HG02943 (cell line): ENCODE results near the gene NPFFR2.
"Not testable (repeated sequence)": the region's sequence is repeated elsewhere in the genome, so short reads cannot be mapped to it uniquely, and the experiment has no call there.

Experiments used
- ATAC-seq: cut with Tn5 transposase; IDR thresholded peaks from one replicate; pipeline ENCODE4 v1.9.1; 2021; ENCODE audit warnings: mild to moderate bottlenecking, low read depth, moderate library complexity; ENCODE audit not compliant: unreplicated experiment

NPFFR2 gene

GRCh38 chr4:72110886-72111285 is 79.1 kb downstream of the NPFFR2 start:
- no peak for ATAC-seq

- ATAC-seq: no peak
These were observed 80.1 kb downstream of the NPFFR2 start for GRCh38 chr4:72111863-72112262.

GRCh38 chr4:72112514-72113156 is 80.8 kb downstream of the NPFFR2 start:
- peak; percentile 92 for ATAC-seq

GRCh38 chr4:72118017-72118416 is 86.2 kb downstream of the NPFFR2 start:
- ATAC-seq: no peak

GRCh38 chr4:72119946-72120345 is 88.1 kb downstream of the NPFFR2 start:
- ATAC-seq: no peak

GRCh38 chr4:72128741-72129140 is 96.9 kb downstream of the NPFFR2 start:
- no peak for ATAC-seq

- no peak for ATAC-seq
These were observed 104.6 kb downstream of the NPFFR2 start for GRCh38 chr4:72136429-72136828.

- ATAC-seq: not testable (repeated sequence)
These were observed 108.2 kb downstream of the NPFFR2 start for GRCh38 chr4:72139997-72140396.

GRCh38 chr4:72144241-72144640 is 112.4 kb downstream of the NPFFR2 start:
- no peak for ATAC-seq

- no peak for ATAC-seq
These were observed 120.9 kb downstream of the NPFFR2 start for GRCh38 chr4:72152731-72153130.

- ATAC-seq: not testable (repeated sequence)
These were observed 121.8 kb downstream of the NPFFR2 start for GRCh38 chr4:72153634-72154033.

- not testable (repeated sequence) for ATAC-seq
These were observed 137.5 kb downstream of the NPFFR2 start for GRCh38 chr4:72169285-72169684.

- no peak for ATAC-seq
These were observed 138.1 kb downstream of the NPFFR2 start for GRCh38 chr4:72169861-72170260.

- ATAC-seq: no peak
These were observed 140.0 kb downstream of the NPFFR2 start for GRCh38 chr4:72171761-72172160.

GRCh38 chr4:72179342-72179741 is 147.5 kb downstream of the NPFFR2 start:
- no peak for ATAC-seq

GRCh38 chr4:72186714-72187113 is 154.9 kb downstream of the NPFFR2 start:
- no peak for ATAC-seq

- no peak for ATAC-seq
These were observed 162.2 kb downstream of the NPFFR2 start for GRCh38 chr4:72194046-72194445.

GRCh38 chr4:72194453-72194852 is 162.7 kb downstream of the NPFFR2 start:
- ATAC-seq: no peak
